Measurements from ENCODE around the gene SLC6A5. TPM values are rescaled to one million over a fixed set of nuclear protein-coding genes. Genes with fewer than 3 reads are reported as not detected.

SLC6A5 gene
- total and polyA plus RNA-seq, 2 of the 8 experiments (the other 6 are each of a cell fraction or from before 2014, with no cell fraction given), result not detected

DNA sequence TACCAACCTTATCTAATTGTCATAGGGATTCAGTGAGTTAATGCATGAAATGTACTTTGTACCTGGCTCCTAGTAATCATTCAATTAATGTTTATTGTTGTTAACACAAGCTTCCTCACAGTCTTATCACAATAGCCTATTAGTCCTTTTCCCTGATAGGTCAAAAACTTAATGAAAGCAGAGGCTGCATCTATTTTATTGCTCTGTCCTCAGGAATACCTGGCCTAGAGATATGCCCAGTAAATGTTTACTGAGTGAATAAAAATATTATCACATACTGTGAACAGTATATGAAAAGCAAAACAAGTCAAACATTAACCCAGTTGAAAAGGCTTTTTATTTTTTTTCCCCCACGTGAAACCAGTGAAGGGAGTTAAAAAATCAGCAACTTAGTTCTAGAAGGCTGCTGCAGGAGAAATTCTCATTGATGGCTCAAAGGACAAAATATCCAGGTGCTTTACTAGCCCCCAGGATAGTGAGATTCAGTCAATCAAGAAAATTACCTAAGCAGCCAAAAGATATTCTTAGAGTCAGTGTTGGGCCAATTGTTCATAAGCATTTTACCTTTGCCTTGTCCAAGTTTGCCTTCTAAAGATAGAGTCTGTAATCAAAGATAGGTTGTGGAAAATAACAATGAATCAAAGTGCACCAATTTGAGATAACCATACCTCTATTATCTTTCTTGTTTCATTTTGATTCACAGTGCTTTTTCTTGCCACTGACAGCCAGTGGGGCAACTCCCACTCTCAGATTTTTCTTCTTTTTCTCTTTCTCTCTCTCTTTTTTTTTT, 34.4 kb upstream of the SLC6A5 start:
- ChIA-PET CTCF (ENCODE audit: partially characterized antibody) (interaction anchor here (0.5 kb wide), 1 partner anchor 9 kb away, joined by 3 read pairs; no protein-coding TSS in a partner anchor), POLR2A (ENCODE audit: partially characterized antibody) (no interaction called here)
- H2BK12ac ChIP-seq (ENCODE audit: low read depth, low read length), result no peak overlapping the region
- H3K79me1 ChIP-seq (ENCODE audit: low read depth, low read length), result no peaks in the 10 kb centered on the region; the same call in 1 of the 2 replicates
- TF ChIP-seq NRF1 (IDR thresholded peaks at IDR 0.05; ENCODE audit: low read depth, low read length), result no peak
- TF ChIP-seq TEAD4 (IDR thresholded peaks at IDR 0.05; ENCODE audit: low read depth, low read length), result no peak
- TF ChIP-seq SAP30 (IDR thresholded peaks at IDR 0.05; ENCODE audit: insufficient read depth, insufficient replicate concordance, low read length), result no peak
- no peak for TF ChIP-seq EZH2 (IDR thresholded peaks at IDR 0.05; ENCODE audit: low read depth, low read length, severe bottlenecking)
- TF ChIP-seq EGR1 (IDR thresholded peaks at IDR 0.05; ENCODE audit: borderline replicate concordance, low read depth, low read length), result no peak
- no peak for TF ChIP-seq GTF2F1 (IDR thresholded peaks at IDR 0.05; ENCODE audit: borderline replicate concordance, low read depth, low read length)
- TF ChIP-seq ASH2L (IDR thresholded peaks at IDR 0.05; ENCODE audit: low read length), result no peak
- no peak for TF ChIP-seq SUZ12 (IDR thresholded peaks at IDR 0.05; ENCODE audit: low read length)
- no peaks in the 10 kb centered on the region for H3K79me2 ChIP-seq (ENCODE audit: control insufficient read depth in 1 of 2, insufficient read depth in 2 of 2, low read length in 2 of 2)
- no peaks in the 10 kb centered on the region for H3K27me3 ChIP-seq (replicated peaks in 1 of 4; ENCODE audit: control insufficient read depth in 3 of 4, extremely low read depth in 1 of 4, insufficient read depth in 3 of 4, low read length in 3 of 4)
- no peak overlapping the region for H2AK5ac ChIP-seq (ENCODE audit: low read depth, low read length)
- H3K4ac ChIP-seq (replicated peaks; ENCODE audit: insufficient read length, low read depth, low read length), result no peak overlapping the region
- no peak overlapping the region for H2AFZ ChIP-seq (ENCODE audit: low read length)
- H3K18ac ChIP-seq (ENCODE audit: extremely low read depth, low read length), result no peak overlapping the region
- H2BK5ac ChIP-seq (ENCODE audit: low read depth, low read length), result no peak overlapping the region
- no peaks in the 10 kb centered on the region for H4K20me1 ChIP-seq (replicated peaks in 1 of 2; ENCODE audit: control insufficient read depth in 1 of 2, insufficient read depth in 2 of 2, low read length in 2 of 2)
- no peak overlapping the region for H2BK120ac ChIP-seq (replicated peaks; ENCODE audit: low read depth, low read length)
- H2BK15ac ChIP-seq (ENCODE audit: low read length), result no peak overlapping the region
- no peak for DNase-seq (ENCODE audit: low read depth in 1 of 2, low spot score in 2 of 2)
- FAIRE-seq, result no peak
- no peak overlapping the region for H3K14ac ChIP-seq (ENCODE audit: insufficient read length)
- H2BK20ac ChIP-seq (ENCODE audit: low read length), result no peak overlapping the region
- H3K36me3 ChIP-seq (ENCODE audit: control insufficient read depth in 2 of 4, insufficient read depth in 4 of 4, low read length in 3 of 4), result no peaks in the 10 kb centered on the region
- H3K4me3 ChIP-seq (ENCODE audit: extremely low read depth in 1 of 4, insufficient read depth in 2 of 4, low read depth in 3 of 4, low read length in 4 of 4), result no peak overlapping the region
- H4K8ac ChIP-seq (ENCODE audit: extremely low read depth, insufficient read depth, low read length), result no peak overlapping the region
- H3K27ac ChIP-seq (ENCODE audit: low read depth, low read length), result no peak overlapping the region
- no peak overlapping the region for H3K23ac ChIP-seq (ENCODE audit: insufficient read length)
- no peaks in the 10 kb centered on the region for H3K9me3 ChIP-seq (ENCODE audit: insufficient read depth in 2 of 2, low read depth in 1 of 2, low read length in 1 of 2)
- H3K56ac ChIP-seq (replicated peaks; ENCODE audit: insufficient read length, low read depth, low read length), result no peak overlapping the region
- 87% methylated on average over 1 of the region's 1 CpG; no CpG with 5 or more reads in 1 of the 2 experiments for WGBS, 2 experiments (ENCODE audit: extremely low coverage in 1 of 2, insufficient coverage in 1 of 2, insufficient read length in 1 of 2, insufficient replicate concordance in 2 of 2, low coverage in 1 of 2, low lambda C conversion rate in 2 of 2, missing lambda C conversion rate in 1 of 2)
- no peak overlapping the region for H3K9ac ChIP-seq (replicated peaks in 1 of 4; ENCODE audit: extremely low read depth in 1 of 4, low read depth in 3 of 4, low read length in 3 of 4)
- H3K4me2 ChIP-seq (ENCODE audit: insufficient read depth in 1 of 2, low read depth in 2 of 2, low read length in 2 of 2), result no peak overlapping the region
- H3K4me1 ChIP-seq (replicated peaks in 1 of 4; ENCODE audit: control insufficient read depth in 3 of 4, insufficient read depth in 4 of 4, low read length in 3 of 4), result no peaks in the 10 kb centered on the region
- no peaks in the 10 kb centered on the region for H3K23me2 ChIP-seq (ENCODE audit: low read depth, low read length)
- H4K91ac ChIP-seq (replicated peaks; ENCODE audit: insufficient read length, low read length), result no peak overlapping the region
- no peak overlapping the region for H4K5ac ChIP-seq (ENCODE audit: insufficient read length, low read depth, low read length)
